H1 (cell line): ENCODE measurements around the gene INHA. TPM values are rescaled to one million over a fixed set of nuclear protein-coding genes. Genes with fewer than 3 reads are reported as not detected.

Source experiments
- ASH2L ChIP-seq: fragments of 200-600, 300-600 bp; sonication (generic); IDR thresholded peaks from one replicate; pipeline ENCODE4 v1.7.1; 2017; ENCODE audit warnings: low read length
- ATF2 ChIP-seq: IDR thresholded peaks from 2 replicates; pipeline ENCODE4 v1.6.1; 2012; ENCODE audit warnings: low read length, inconsistent platforms
- BRCA1 ChIP-seq: IDR thresholded peaks from 2 replicates; pipeline ENCODE4 v1.6.1; 2012; ENCODE audit warnings: low read depth, low read length, improper control_type of control experiment
- EZH2 ChIP-seq: fragments of 200-600 bp; sonication (generic); IDR thresholded peaks from 2 replicates; pipeline ENCODE4 v1.7.1; 2012; ENCODE audit warnings: low read depth, mild to moderate bottlenecking, moderate library complexity, low read length, inconsistent platforms; ENCODE audit not compliant: severe bottlenecking
- POLR2A ChIP-seq, 2 experiments: IDR thresholded peaks; 1 replicate in 1 of 2; 2 replicates in 1 of 2; pipeline ENCODE4 v1.6.1; 2011; ENCODE audit warnings: low read depth in 2 of 2, low read length in 2 of 2, mild to moderate bottlenecking in 2 of 2; ENCODE audit errors: control extremely low read depth in 1 of 2
- POLR2AphosphoS5 ChIP-seq: IDR thresholded peaks from 2 replicates; pipeline ENCODE4 v1.6.1; 2011; ENCODE audit warnings: low read depth, low read length
- RBBP5 ChIP-seq: IDR thresholded peaks from 2 replicates; pipeline ENCODE4 v1.7.1; 2012; ENCODE audit warnings: low read depth, mild to moderate bottlenecking, inconsistent platforms, low read length, moderate library complexity, borderline replicate concordance
- RNF2 ChIP-seq: fragments of 200-900, 300-1000 bp; sonication (generic); IDR thresholded peaks from 2 replicates; pipeline ENCODE4 v1.7.1; 2016; ENCODE audit warnings: borderline replicate concordance, low read depth, mild to moderate bottlenecking, antibody characterized with exemption, low read length; ENCODE audit not compliant: poor library complexity, severe bottlenecking; ENCODE audit errors: missing control alignments
- TAF1 ChIP-seq: IDR thresholded peaks from 2 replicates; pipeline ENCODE4 v1.6.1; 2011; ENCODE audit warnings: mild to moderate bottlenecking, low read depth, low read length
- TAF7 ChIP-seq: optimal IDR thresholded peaks from 2 replicates; pipeline ENCODE3; 2011; ENCODE audit warnings: low read depth, mild to moderate bottlenecking, inconsistent platforms, low read length, moderate library complexity, borderline replicate concordance
- TEAD4 ChIP-seq: IDR thresholded peaks from 2 replicates; pipeline ENCODE4 v1.6.1; 2012; ENCODE audit warnings: low read depth, low read length, inconsistent platforms, mixed read lengths
- polyA plus RNA-seq, 7 experiments: library from polyadenylated mRNA; depleted of rRNA in 3 of 7; stranded (reverse) in 5 of 7; unstranded in 2 of 7; fragments of >200 nt in 5 of 7; fragments of 200-250 nt in 2 of 7; gene quantifications; 1 replicate in 5 of 7; 2 replicates in 1 of 7; 4 replicates in 1 of 7; pipeline versions ENCODE4 v1.2.1 to v1.2.3, GENCODE V29; 2011 to 2013; ENCODE audit warnings: missing spikeins in 2 of 7, mixed read lengths in 2 of 7
- total RNA-seq: library from RNA; stranded (reverse); fragmentation: NEBNext Ultra II Directional; extraction: Animal tissue kit (Norgen Biotek cat#: 25700); gene quantifications from 2 replicates; pipeline ENCODE4 v1.2.1, GENCODE V29; 2021
- TF ChIP-seq, protein P1 (sequence below): IDR thresholded peaks from 2 replicates; pipeline ENCODE4 v1.6.1; 2011; ENCODE audit warnings: low read length, improper control_type of control experiment
- TF ChIP-seq, protein P2 (sequence below): IDR thresholded peaks from 2 replicates; pipeline ENCODE4 v1.6.1; 2012; ENCODE audit warnings: inconsistent platforms

Gene INHA
- total and polyA plus RNA-seq, 2 of the 8 experiments (the other 6 are each of a cell fraction or from before 2014, with no cell fraction given), result 0.65 to 2.7 TPM

DNA sequence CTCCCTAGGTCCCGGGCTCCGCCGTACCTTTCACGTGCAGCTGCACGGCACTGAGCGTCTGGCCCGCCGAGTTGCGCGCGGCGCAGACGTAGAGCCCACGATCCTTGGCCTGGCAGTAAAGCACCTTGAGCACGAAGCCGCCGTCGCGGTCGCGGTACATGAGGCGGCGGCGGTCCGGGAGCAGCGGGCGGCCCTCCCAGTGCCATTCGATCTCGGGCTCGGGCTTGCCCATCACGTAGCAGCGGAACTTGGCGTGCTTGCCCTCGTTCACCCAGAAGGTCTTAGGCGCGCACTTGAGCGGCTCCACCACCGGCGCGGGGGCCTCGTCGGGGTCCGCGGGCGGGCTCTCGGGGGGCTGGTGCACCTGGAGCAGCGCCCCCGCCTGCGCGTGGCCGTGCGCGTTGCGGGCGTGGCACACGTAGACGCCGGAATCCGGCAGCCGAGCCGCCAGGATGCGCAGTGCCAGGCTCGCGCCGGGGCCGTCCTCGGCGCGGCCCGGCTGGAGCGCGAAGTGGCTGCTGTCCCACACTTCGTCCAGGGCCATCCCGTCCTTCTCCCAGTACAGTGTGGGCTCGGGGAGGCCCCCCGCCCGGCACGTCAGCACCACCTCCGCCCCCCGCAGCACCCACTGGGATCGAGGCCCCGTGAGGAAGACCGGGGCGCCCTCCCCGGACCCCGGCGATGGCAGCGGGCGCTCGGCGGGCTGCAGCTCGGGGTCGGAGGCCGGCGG, 1.8 kb upstream of the INHA start (continued):
- TF ChIP-seq, protein P1, sequence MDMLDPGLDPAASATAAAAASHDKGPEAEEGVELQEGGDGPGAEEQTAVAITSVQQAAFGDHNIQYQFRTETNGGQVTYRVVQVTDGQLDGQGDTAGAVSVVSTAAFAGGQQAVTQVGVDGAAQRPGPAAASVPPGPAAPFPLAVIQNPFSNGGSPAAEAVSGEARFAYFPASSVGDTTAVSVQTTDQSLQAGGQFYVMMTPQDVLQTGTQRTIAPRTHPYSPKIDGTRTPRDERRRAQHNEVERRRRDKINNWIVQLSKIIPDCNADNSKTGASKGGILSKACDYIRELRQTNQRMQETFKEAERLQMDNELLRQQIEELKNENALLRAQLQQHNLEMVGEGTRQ, result no peak
- TF ChIP-seq, protein P2, sequence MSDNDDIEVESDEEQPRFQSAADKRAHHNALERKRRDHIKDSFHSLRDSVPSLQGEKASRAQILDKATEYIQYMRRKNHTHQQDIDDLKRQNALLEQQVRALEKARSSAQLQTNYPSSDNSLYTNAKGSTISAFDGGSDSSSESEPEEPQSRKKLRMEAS, result peak; percentile 95
- TF ChIP-seq ASH2L (peak; percentile 68), RNF2 (no peak), TAF1 (0 out of 2 replicates have a peak, but pooled peaks have one; percentile 21), TEAD4 (no peak), ATF2 (no peak), POLR2A (IDR thresholded peaks at IDR 0.05; ENCODE audit: control extremely low read depth in 1 of 2, low read depth in 2 of 2, low read length in 2 of 2) (peak in 1 of 2 experiments; percentile 51; a peak in 1 of 3 replicates), EZH2 (no peak), POLR2AphosphoS5 (0 out of 2 replicates have a peak, but pooled peaks have one; percentile 28), RBBP5 (peak; percentile 65; the same call in 1 of the 2 replicates), TAF7 (peak; percentile 12), BRCA1 (no peak)
- TF ChIP-seq, all 59 proteins: peak for 12
